Activated T-helper 17 cell treated with anti-CD3 and anti-CD28 coated beads, Interleukin-2, amount 50 U/mL, for 72 hours (primary cell): Measurements from ENCODE around the gene SPTBN1. TPM values are rescaled to one million over a fixed set of nuclear protein-coding genes. Genes with fewer than 3 reads are reported as not detected.

ENCODE experiments used
- ATAC-seq: fragments of 150-1000 bp; cut with Tn5 transposase; replicated peaks from 2 replicates; pipeline ENCODE4 v1.10.0; 2021; ENCODE audit warnings: mild to moderate bottlenecking, moderate library complexity
- H3K27ac Mint-ChIP-seq: one replicate; pipeline ENCODE4 v1.8.0; 2022; ENCODE audit warnings: mixed read lengths
- H3K27me3 Mint-ChIP-seq: one replicate; pipeline ENCODE4 v1.8.0; 2022; ENCODE audit warnings: mixed read lengths
- H3K36me3 Mint-ChIP-seq: one replicate; pipeline ENCODE4 v1.8.0; 2022; ENCODE audit warnings: low read depth, mild to moderate bottlenecking, mixed read lengths
- H3K4me1 Mint-ChIP-seq: one replicate; pipeline ENCODE4 v1.8.0; 2022; ENCODE audit warnings: mixed read lengths
- H3K4me3 Mint-ChIP-seq: one replicate; pipeline ENCODE4 v1.8.0; 2022; ENCODE audit warnings: mild to moderate bottlenecking, mixed read lengths
- H3K9me3 Mint-ChIP-seq: one replicate; pipeline ENCODE4 v1.8.0; 2022; ENCODE audit warnings: mixed read lengths
- total RNA-seq, 2 donors: library from RNA; stranded (reverse); gene quantifications; one replicate each; pipeline ENCODE4 v1.2.3, GENCODE V29; 2022

The SPTBN1 gene
- total RNA-seq, 2 donors from 2014 or later, result 85.3 to 101 TPM

GRCh38 chr2:54446625-54447024, 9.5 kb upstream of the SPTBN1 start:
- H3K27ac Mint-ChIP-seq, result no peak overlapping the region
- no peaks in the 10 kb centered on the region for H3K9me3 Mint-ChIP-seq
- no peak overlapping the region for H3K4me3 Mint-ChIP-seq
- H3K36me3 Mint-ChIP-seq, result no peaks in the 10 kb centered on the region
- H3K4me1 Mint-ChIP-seq, result no peaks in the 10 kb centered on the region
- no peaks in the 10 kb centered on the region for H3K27me3 Mint-ChIP-seq
- ATAC-seq, result no peak

GRCh38 chr2:54454548-54455130, 1.5 kb upstream of the SPTBN1 start:
- H3K4me1 Mint-ChIP-seq, result peaks cover 5% of the 10 kb centered on the region
- peaks cover 9% of the 10 kb centered on the region for H3K36me3 Mint-ChIP-seq
- H3K9me3 Mint-ChIP-seq, result no peaks in the 10 kb centered on the region
- ATAC-seq, result no peak
- peaks cover 41% of the 10 kb centered on the region for H3K27me3 Mint-ChIP-seq
- H3K27ac Mint-ChIP-seq, result no peak overlapping the region
- H3K4me3 Mint-ChIP-seq, result peak overlapping the region; percentile 57

- Mint-ChIP-seq H3K4me3 (peak overlapping the region; percentile 57), H3K27me3 (peaks cover 41% of the 10 kb centered on the region), H3K36me3 (peaks cover 9% of the 10 kb centered on the region), H3K4me1 (peaks cover 5% of the 10 kb centered on the region), H3K9me3 (no peaks in the 10 kb centered on the region), H3K27ac (no peak overlapping the region)
- no peak for ATAC-seq
Observed at GRCh38 chr2:54455131-54455562, 980 bp upstream of the SPTBN1 start.

- H3K27me3 Mint-ChIP-seq, result peaks cover 49% of the 10 kb centered on the region
- H3K4me3 Mint-ChIP-seq, result no peak overlapping the region
Observed at GRCh38 chr2:54456362-54456611, 160 bp downstream of the SPTBN1 start.

GRCh38 chr2:54456612-54457322, 640 bp downstream of the SPTBN1 start:
- Mint-ChIP-seq H3K36me3 (peaks cover 9% of the 10 kb centered on the region), H3K4me1 (peaks cover 5% of the 10 kb centered on the region), H3K9me3 (no peaks in the 10 kb centered on the region), H3K27ac (no peak overlapping the region), H3K27me3 (peaks cover 54% of the 10 kb centered on the region), H3K4me3 (peak overlapping the region; percentile 81)
- ATAC-seq, result peak; percentile 50

More at GRCh38 chr2:54456362-54456611, 160 bp downstream of the SPTBN1 start:
- no peak overlapping the region for H3K27ac Mint-ChIP-seq
- peaks cover 9% of the 10 kb centered on the region for H3K36me3 Mint-ChIP-seq
- no peaks in the 10 kb centered on the region for H3K9me3 Mint-ChIP-seq
- H3K4me1 Mint-ChIP-seq, result peaks cover 5% of the 10 kb centered on the region
- ATAC-seq, result peak; percentile 35

- peak overlapping the region; percentile 81 for H3K4me3 Mint-ChIP-seq
- peaks cover 53% of the 10 kb centered on the region for H3K27me3 Mint-ChIP-seq
- H3K4me1 Mint-ChIP-seq, result peaks cover 5% of the 10 kb centered on the region
- no peaks in the 10 kb centered on the region for H3K9me3 Mint-ChIP-seq
- H3K27ac Mint-ChIP-seq, result no peak overlapping the region
- peaks cover 9% of the 10 kb centered on the region for H3K36me3 Mint-ChIP-seq
- ATAC-seq, result peak; percentile 26
Observed at GRCh38 chr2:54457323-54458023, 1.3 kb downstream of the SPTBN1 start.

- H3K4me1 Mint-ChIP-seq, result peaks cover 5% of the 10 kb centered on the region
- no peak for ATAC-seq
- no peaks in the 10 kb centered on the region for H3K9me3 Mint-ChIP-seq
- H3K27ac Mint-ChIP-seq, result no peak overlapping the region
- H3K36me3 Mint-ChIP-seq, result peaks cover 9% of the 10 kb centered on the region
- H3K27me3 Mint-ChIP-seq, result peaks cover 57% of the 10 kb centered on the region
- no peak overlapping the region for H3K4me3 Mint-ChIP-seq
Observed at GRCh38 chr2:54459037-54459441, 2.9 kb downstream of the SPTBN1 start.

- Mint-ChIP-seq H3K4me3 (no peak overlapping the region), H3K27me3 (peaks cover 52% of the 10 kb centered on the region)
- no peak for ATAC-seq
Observed at GRCh38 chr2:54461261-54461660, 5.1 kb downstream of the SPTBN1 start.

GRCh38 chr2:54464341-54464740, 8.2 kb downstream of the SPTBN1 start:
- Mint-ChIP-seq H3K27ac (no peak overlapping the region), H3K27me3 (peaks cover 35% of the 10 kb centered on the region), H3K4me1 (no peaks in the 10 kb centered on the region), H3K36me3 (no peaks in the 10 kb centered on the region), H3K9me3 (no peaks in the 10 kb centered on the region), H3K4me3 (no peak overlapping the region)
- ATAC-seq, result no peak

More at GRCh38 chr2:54461261-54461660, 5.1 kb downstream of the SPTBN1 start:
- peaks cover 9% of the 10 kb centered on the region for H3K36me3 Mint-ChIP-seq
- H3K4me1 Mint-ChIP-seq, result no peaks in the 10 kb centered on the region
- H3K27ac Mint-ChIP-seq, result no peak overlapping the region
- H3K9me3 Mint-ChIP-seq, result no peaks in the 10 kb centered on the region

GRCh38 chr2:54465143-54465542, 9.0 kb downstream of the SPTBN1 start:
- no peaks in the 10 kb centered on the region for H3K9me3 Mint-ChIP-seq
- H3K4me3 Mint-ChIP-seq, result no peak overlapping the region
- peaks cover 32% of the 10 kb centered on the region for H3K27me3 Mint-ChIP-seq
- no peak overlapping the region for H3K27ac Mint-ChIP-seq
- ATAC-seq, result no peak
- no peaks in the 10 kb centered on the region for H3K36me3 Mint-ChIP-seq
- H3K4me1 Mint-ChIP-seq, result no peaks in the 10 kb centered on the region

- no peak overlapping the region for H3K27ac Mint-ChIP-seq
- ATAC-seq, result no peak
- no peaks in the 10 kb centered on the region for H3K36me3 Mint-ChIP-seq
- no peaks in the 10 kb centered on the region for H3K4me1 Mint-ChIP-seq
- H3K27me3 Mint-ChIP-seq, result peaks cover 19% of the 10 kb centered on the region
- no peaks in the 10 kb centered on the region for H3K9me3 Mint-ChIP-seq
- H3K4me3 Mint-ChIP-seq, result no peak overlapping the region
Observed at GRCh38 chr2:54466870-54467269, 10.7 kb downstream of the SPTBN1 start.

GRCh38 chr2:54468673-54469072, 12.5 kb downstream of the SPTBN1 start:
- Mint-ChIP-seq H3K4me1 (no peaks in the 10 kb centered on the region), H3K9me3 (no peaks in the 10 kb centered on the region), H3K27ac (no peak overlapping the region), H3K36me3 (no peaks in the 10 kb centered on the region), H3K4me3 (no peak overlapping the region), H3K27me3 (peaks cover 12% of the 10 kb centered on the region)
- ATAC-seq, result no peak

- no peaks in the 10 kb centered on the region for H3K36me3 Mint-ChIP-seq
- no peak overlapping the region for H3K27ac Mint-ChIP-seq
- no peaks in the 10 kb centered on the region for H3K9me3 Mint-ChIP-seq
- ATAC-seq, result no peak
- no peak overlapping the region for H3K4me3 Mint-ChIP-seq
- H3K27me3 Mint-ChIP-seq, result peaks cover 6% of the 10 kb centered on the region
- H3K4me1 Mint-ChIP-seq, result no peaks in the 10 kb centered on the region
Observed at GRCh38 chr2:54469484-54470053, 13.4 kb downstream of the SPTBN1 start.

- no peaks in the 10 kb centered on the region for H3K9me3 Mint-ChIP-seq
- H3K4me3 Mint-ChIP-seq, result no peak overlapping the region
- H3K4me1 Mint-ChIP-seq, result no peaks in the 10 kb centered on the region
- no peaks in the 10 kb centered on the region for H3K36me3 Mint-ChIP-seq
- peaks cover 3% of the 10 kb centered on the region for H3K27me3 Mint-ChIP-seq
- no peak overlapping the region for H3K27ac Mint-ChIP-seq
- no peak for ATAC-seq
Observed at GRCh38 chr2:54470266-54470938, 14.3 kb downstream of the SPTBN1 start.
